Measurements from ENCODE around the gene VAV2. TPM values are rescaled to one million over a fixed set of nuclear protein-coding genes. Genes with fewer than 3 reads are reported as not detected.

VAV2 gene
- polyA plus RNA-seq, 1 experiment = 9.0 TPM

- ChIA-PET POLR2A (no interaction called here), CTCF (no interaction called here)
- H3K4me3 ChIP-seq (ENCODE audit: low read depth, low read length) = no peak overlapping the region
- no peaks in the 10 kb centered on the region; the same call in 1 of the 2 replicates for H3K9me3 ChIP-seq (ENCODE audit: control insufficient read depth, insufficient read depth, low read length)
- no peak overlapping the region for H3K27ac ChIP-seq (ENCODE audit: low read depth, low read length)
- TF ChIP-seq CTCF (IDR thresholded peaks at IDR 0.05; ENCODE audit: low read depth, low read length) = no peak
- no peak for DNase-seq (ENCODE audit: low read depth, low spot score)
- no peaks in the 10 kb centered on the region for H3K27me3 ChIP-seq (ENCODE audit: control insufficient read depth, insufficient read depth, low read length)
Observed at GRCh38 chr9:133833388-133834025, 158.6 kb downstream of the VAV2 start.

GRCh38 chr9:133832877-133833276, 159.2 kb downstream of the VAV2 start:
- H3K27ac ChIP-seq (ENCODE audit: low read depth, low read length) = no peak overlapping the region
- ChIA-PET POLR2A (no interaction called here), CTCF (no interaction called here)
- H3K4me3 ChIP-seq (ENCODE audit: low read depth, low read length) = no peak overlapping the region
- no peak for DNase-seq (ENCODE audit: low read depth, low spot score)
- H3K27me3 ChIP-seq (ENCODE audit: control insufficient read depth, insufficient read depth, low read length) = no peaks in the 10 kb centered on the region
- no peaks in the 10 kb centered on the region; the same call in 1 of the 2 replicates for H3K9me3 ChIP-seq (ENCODE audit: control insufficient read depth, insufficient read depth, low read length)
- TF ChIP-seq CTCF (IDR thresholded peaks at IDR 0.05; ENCODE audit: low read depth, low read length) = no peak

- no peak for TF ChIP-seq CTCF (IDR thresholded peaks at IDR 0.05; ENCODE audit: low read depth, low read length)
- H3K9me3 ChIP-seq (ENCODE audit: control insufficient read depth, insufficient read depth, low read length) = no peaks in the 10 kb centered on the region; the same call in 1 of the 2 replicates
- no peak overlapping the region for H3K4me3 ChIP-seq (ENCODE audit: low read depth, low read length)
- H3K27me3 ChIP-seq (ENCODE audit: control insufficient read depth, insufficient read depth, low read length) = no peaks in the 10 kb centered on the region
- DNase-seq (ENCODE audit: low read depth, low spot score) = no peak
- no peak overlapping the region for H3K27ac ChIP-seq (ENCODE audit: low read depth, low read length)
- CTCF ChIA-PET = interaction anchor here (0.6 to 1.4 kb wide), 2 partner anchors 164 to 346 kb away, joined by 3 to 6 read pairs; no protein-coding TSS in a partner anchor
- POLR2A ChIA-PET = interaction anchor here (0.7 kb wide), 1 partner anchor 12 kb away, joined by 4 read pairs; no protein-coding TSS in a partner anchor
Observed at GRCh38 chr9:133830711-133831110, 161.4 kb downstream of the VAV2 start.

GRCh38 chr9:133830310-133830709, 161.8 kb downstream of the VAV2 start:
- Histone ChIP-seq H3K27me3 (ENCODE audit: control insufficient read depth, insufficient read depth, low read length) (no peaks in the 10 kb centered on the region), H3K4me3 (ENCODE audit: low read depth, low read length) (no peak overlapping the region), H3K27ac (ENCODE audit: low read depth, low read length) (no peak overlapping the region), H3K9me3 (ENCODE audit: control insufficient read depth, insufficient read depth, low read length) (no peaks in the 10 kb centered on the region; the same call in 1 of the 2 replicates)
- CTCF ChIA-PET = interaction anchor here (0.6 to 1.4 kb wide), 2 partner anchors 164 to 346 kb away, joined by 3 to 6 read pairs; no protein-coding TSS in a partner anchor
- no peak for DNase-seq (ENCODE audit: low read depth, low spot score)
- POLR2A ChIA-PET = no interaction called here
- no peak for TF ChIP-seq CTCF (IDR thresholded peaks at IDR 0.05; ENCODE audit: low read depth, low read length)

- H3K27me3 ChIP-seq (ENCODE audit: control insufficient read depth, insufficient read depth, low read length) = no peaks in the 10 kb centered on the region
- ChIA-PET POLR2A (no interaction called here), CTCF (no interaction called here)
- peak overlapping the region; percentile 21 for H3K27ac ChIP-seq (ENCODE audit: low read depth, low read length)
- no peak for TF ChIP-seq CTCF (IDR thresholded peaks at IDR 0.05; ENCODE audit: low read depth, low read length)
- no peaks in the 10 kb centered on the region; the same call in 1 of the 2 replicates for H3K9me3 ChIP-seq (ENCODE audit: control insufficient read depth, insufficient read depth, low read length)
- DNase-seq (ENCODE audit: low read depth, low spot score) = no peak
- no peak overlapping the region for H3K4me3 ChIP-seq (ENCODE audit: low read depth, low read length)
Observed at GRCh38 chr9:133828338-133828997, 163.7 kb downstream of the VAV2 start.
